NCI-H146 treated with DMSO at 0.1 percent for 48 hours (cell line): ENCODE measurements around the gene CRIP2.

ENCODE experiments used
- DNase-seq: peaks from one replicate; lab custom pipeline; 2025; ENCODE audit not compliant: unreplicated experiment; lab: John Stamatoyannopoulos, UW

CRIP2 gene

DNA sequence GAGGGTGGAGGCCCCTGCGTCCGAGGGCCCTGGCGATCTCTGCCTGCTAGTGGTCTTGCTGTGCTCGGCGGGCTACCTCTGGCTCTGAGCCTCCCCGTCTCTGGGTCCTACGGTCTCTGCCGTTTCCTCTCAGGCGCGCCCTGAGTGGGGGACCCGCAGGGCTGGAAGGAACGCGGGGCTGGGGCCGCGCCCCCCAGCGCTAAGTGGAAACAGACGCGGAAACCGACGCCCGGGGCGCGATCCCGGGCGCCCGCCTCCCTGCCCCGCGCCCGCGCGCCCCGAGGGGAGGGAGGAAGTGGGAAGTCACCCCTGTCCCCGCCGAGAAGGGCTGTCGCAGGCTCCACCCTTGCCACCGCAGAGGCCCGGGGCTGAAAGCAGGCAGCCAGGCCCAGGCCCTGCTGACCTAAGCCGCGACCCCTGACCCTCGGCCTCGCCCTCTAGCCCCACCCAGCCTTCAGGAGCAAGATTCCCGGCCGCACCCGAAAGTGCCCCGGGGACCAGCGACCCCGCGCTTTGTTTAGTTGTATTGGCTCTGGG, 12.9 kb downstream of the CRIP2 start:
- no peak for DNase-seq

DNA sequence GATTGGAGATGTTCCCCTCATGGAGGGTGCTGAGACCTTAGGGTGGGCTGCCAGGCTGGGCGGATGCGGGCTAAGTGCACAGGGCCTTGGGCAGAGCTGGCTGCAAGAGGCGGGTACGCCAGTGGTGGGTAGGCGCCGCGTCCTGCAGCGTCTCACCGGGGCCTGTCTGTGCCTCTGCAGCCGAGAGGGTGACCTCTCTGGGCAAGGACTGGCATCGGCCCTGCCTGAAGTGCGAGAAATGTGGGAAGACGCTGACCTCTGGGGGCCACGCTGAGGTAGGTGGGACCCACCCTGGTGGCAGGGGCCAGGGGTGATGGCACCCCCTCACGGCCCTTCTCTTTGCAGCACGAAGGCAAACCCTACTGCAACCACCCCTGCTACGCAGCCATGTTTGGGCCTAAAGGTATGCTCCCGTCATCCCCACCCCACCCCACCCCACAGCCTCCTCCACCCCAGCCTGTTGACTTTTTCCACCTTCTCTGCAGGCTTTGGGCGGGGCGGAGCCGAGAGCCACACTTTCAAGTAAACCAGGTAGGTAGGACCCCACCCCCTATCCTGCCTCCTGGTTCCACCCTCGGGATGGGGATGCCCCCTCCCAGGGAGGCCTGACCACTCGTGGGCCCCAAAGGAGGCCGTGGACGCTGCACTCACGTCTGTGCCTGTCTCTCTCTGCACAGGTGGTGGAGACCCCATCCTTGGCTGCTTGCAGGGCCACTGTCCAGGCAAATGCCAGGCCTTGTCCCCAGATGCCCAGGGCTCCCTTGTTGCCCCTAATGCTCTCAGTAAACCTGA, 13.6 kb downstream of the CRIP2 start:
- DNase-seq: no peak

- DNase-seq: no peak
Observed at GRCh38 chr14:105488781-105489541, 14.3 kb downstream of the CRIP2 start.

DNA sequence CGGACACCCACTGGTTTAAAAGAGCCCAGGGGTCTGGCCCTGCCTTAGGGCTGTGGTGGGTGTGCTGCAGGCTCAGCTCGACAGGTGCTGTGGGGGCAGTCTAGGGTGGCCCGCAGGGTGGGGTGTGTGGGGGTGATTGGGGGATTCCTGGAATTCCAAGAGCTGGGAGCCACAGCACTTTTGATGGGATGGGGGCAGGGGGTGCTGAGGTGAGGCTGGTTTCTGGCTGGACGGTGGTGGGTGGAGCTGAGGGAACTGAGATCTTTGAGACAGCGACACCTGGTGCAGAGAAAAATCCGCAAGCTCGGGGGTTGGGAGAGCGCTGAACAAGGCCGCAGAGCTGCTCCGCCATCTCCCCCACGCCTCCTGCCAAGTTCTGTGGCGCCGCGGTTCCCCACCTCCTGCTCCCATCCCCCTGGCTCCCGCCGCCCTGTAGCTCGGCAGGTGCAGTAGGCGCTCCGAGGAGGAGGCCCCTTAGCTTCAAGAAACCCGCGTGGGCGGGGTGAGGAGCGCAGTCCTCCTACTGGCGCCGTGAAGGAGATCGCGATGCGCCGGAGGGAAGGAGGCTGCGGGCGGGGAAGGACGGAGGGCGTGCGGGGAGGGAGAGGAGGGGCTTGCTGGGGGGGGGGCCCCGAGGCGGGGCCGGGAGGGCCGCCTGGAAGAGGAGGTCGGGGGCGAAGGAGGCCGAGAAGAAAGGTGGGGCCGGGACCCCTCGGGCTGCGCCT, 15.1 kb downstream of the CRIP2 start:
- DNase-seq: peak; percentile 90

DNA sequence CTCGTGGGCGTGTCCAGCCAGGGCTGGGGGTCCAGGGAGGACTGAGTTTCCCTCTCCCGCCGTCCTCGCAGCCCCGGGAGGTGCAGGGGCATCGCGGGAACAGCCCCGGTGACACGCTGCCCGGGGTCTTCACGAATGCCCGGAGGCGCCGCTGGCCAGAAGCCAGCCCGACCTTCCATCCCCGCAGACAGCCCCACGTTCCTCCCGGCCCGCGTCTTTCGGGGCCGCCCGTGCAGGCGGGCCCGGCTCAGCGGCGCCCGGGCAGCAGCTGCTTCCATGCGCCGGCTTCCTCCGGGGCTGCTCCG, 15.6 kb downstream of the CRIP2 start:
- DNase-seq: peak; percentile 69

DNA sequence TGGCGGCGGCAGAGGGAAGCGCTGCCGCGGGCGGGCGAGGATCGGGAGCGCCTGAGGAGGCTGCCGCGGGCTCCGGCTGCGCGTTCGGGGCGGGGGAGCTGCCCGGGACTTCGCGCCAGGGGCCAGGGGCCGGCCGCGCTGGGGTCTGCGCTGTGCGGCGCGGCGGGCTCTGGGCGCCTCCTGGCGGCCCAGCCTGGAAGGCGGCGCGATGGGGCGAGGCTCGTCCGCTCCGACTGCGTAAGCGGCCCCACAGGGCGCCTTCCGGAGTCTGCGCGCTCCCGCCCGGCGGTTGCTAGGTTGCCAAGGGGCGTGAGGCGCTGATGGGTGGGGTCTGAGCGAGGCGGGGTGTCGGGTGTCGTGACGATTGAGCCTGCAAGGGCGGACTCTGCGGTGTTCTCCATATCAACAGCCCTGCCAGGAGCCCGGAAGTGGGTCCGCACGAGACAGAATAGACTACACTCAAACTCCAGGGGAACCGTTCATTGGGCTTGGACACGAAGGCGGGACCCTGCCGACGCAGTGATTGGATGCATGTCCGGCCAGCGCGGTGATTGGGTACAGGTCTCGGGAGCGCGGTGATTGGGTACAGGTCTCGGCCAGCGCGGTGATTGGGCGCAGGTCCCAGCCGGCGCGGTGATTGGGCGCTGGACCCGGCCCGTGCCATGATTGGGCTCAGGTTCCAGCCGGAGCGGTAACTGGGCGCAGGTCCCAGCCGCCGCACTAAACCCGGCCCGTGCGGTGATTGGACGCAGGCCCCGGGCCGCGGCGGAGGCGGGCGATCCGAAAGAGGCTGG, 16.1 kb downstream of the CRIP2 start, which contains the start of gene TEDC1:
Gene TEDC1, plus strand, starts transcription at position 675 of the 794 bp plus-strand sequence. CDS start 130 bp downstream, outside the sequence.
- peak; percentile 100 for DNase-seq

- no peak for DNase-seq
Observed at GRCh38 chr14:105491366-105491973, 16.8 kb downstream of the CRIP2 start.

DNA sequence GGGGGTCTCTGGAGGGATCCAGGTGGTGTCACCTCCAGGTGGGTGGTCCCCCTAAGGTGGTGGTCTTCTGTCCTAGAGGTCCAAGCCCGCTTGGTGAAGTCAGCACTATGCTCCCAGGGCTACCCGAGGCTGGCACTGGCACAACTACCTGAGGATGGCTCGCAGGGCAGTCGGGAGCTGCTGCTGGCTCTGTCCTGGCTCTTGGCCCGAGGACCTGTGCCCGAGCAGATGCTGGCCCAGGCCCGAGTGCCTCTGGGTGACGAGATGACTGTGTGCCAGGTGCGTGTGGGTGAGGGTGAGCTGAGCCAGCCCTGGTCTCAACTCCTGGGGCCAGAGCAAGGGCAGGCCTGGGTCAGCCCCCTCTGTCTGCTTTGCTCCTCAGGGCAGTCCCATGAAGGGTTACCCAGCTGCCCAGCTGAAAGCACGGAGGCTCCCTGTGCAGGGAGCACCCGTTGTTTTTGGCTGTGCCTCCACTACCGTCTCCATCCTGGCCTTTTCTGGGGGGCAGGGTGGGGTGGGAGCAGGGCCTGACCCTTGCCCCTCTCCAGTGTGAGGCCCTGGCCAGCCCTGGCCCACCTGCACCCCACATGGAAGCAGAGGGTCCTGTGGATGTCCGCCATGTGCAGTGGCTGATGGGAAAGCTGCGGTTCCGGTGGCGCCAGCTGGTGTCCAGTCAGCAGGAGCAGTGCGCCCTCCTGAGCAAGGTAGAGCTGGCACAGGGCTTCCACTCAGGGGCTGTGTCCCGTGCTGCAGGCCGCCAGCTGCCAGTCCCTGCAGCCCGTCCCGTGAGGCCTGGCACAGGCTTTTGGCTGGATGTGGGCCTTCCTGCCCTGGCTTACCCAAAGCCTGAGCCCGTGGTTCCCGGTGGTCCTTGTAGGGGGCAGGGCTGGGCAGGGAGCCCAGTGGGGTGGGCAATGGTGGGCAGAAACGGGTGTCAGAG, 17.7 kb downstream of the CRIP2 start:
- no peak for DNase-seq

DNA sequence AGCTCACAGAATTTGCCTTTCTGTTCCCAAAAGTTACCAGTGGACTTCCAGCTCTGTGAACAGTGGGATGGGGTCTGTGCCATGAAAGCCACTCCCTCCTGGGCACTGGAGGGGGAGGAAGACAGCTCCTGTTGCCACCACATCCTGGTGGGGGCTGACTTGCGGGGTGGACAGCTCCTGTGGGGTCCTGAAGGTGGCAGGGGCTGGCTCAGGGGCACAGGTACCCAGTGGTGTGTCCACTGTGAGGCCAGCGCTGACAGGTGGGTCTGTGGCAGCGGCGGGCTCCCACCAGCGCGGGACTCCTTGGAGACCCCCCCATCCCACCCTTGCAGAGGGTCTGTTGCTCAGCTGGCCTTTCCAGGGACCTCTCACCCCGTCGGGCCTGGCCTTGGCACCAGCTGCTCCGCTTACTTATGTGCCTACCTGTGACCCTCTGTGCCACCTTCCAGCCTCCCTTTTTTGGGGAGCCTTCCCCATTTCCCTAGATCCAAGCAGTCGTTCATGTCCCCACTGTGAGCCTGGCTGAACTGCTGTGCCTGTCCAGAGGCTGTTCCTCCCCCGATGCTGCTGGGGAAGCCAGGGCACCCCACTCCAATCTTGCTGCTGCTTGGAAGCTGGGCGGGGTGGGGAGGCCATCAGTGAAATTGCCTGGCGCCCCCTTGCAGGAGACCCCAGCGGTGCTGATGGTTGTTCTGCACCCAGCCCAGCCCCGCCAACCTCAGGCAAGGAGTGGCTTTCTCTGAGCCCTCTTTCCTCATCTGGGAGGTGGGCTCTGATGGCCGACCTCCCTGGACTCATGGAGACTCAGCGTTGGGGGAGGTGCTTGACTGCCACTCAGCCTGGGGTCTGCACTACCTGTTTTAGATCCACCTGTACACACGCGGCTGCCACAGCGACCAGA, 18.6 kb downstream of the CRIP2 start:
- DNase-seq: no peak

GRCh38 chr14:105493921-105494605, 19.4 kb downstream of the CRIP2 start:
- no peak for DNase-seq

DNA sequence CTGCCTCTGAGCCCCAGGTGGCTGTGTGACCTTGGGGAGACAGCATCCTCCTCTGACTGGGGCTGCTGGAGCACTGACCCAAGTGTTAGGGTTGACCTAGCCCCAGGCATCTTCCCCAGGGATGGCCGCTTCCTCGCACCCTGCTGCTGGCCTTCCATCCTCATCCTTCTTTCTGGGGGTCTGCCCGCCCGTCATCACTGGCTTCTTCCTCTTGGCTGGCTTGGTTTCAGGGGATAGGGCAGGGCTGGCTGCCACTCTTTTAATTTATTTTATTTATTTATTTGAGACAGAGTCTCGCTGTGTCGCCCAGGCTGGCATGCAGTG, 19.9 kb downstream of the CRIP2 start:
- DNase-seq: no peak

DNA sequence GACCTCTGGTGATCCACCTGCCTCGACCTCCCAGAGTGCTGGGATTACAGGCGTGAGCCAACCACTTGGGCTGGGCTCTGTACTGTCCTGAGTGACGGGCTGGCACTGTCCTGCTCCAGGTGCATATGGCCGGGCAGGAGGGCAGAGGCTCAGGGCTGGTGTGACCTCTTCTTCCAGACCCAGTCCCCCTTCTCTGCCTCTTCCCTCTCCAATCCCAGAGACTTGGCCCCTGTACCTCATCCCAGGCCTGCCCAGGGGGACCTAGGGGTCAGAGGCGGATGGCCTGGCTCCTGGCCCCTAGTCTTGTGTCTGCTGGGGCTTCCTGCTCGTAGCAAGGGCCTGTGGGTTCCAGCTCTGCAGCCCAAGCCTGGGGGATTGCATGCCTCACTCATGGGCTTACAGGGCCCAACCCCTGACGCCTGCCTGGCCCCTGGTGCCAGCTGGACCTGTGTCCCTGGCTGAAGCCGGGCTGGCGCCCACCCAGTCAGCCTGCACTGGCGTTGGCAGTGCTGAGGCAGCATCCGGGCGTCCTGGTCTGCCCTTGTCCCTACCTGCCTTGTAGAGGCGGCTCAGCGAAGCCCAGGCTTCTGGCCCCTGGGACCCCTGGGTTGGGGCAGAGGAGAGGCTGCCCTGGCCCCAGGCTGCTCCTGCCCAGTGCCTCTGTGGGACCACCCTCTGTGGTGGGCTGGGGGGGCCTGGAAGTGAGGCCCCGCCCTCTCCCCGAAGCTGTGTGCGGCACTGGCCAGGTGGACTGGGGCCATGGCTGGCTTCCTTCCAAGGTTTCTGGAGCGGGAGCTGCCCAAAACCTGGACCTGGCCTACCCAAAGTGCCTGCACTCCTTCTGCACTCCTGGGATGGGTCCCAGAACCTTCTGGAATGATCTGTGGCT, 20.7 kb downstream of the CRIP2 start:
- DNase-seq: no peak

- DNase-seq: no peak
Observed at GRCh38 chr14:105495990-105496830, 21.6 kb downstream of the CRIP2 start.

DNA sequence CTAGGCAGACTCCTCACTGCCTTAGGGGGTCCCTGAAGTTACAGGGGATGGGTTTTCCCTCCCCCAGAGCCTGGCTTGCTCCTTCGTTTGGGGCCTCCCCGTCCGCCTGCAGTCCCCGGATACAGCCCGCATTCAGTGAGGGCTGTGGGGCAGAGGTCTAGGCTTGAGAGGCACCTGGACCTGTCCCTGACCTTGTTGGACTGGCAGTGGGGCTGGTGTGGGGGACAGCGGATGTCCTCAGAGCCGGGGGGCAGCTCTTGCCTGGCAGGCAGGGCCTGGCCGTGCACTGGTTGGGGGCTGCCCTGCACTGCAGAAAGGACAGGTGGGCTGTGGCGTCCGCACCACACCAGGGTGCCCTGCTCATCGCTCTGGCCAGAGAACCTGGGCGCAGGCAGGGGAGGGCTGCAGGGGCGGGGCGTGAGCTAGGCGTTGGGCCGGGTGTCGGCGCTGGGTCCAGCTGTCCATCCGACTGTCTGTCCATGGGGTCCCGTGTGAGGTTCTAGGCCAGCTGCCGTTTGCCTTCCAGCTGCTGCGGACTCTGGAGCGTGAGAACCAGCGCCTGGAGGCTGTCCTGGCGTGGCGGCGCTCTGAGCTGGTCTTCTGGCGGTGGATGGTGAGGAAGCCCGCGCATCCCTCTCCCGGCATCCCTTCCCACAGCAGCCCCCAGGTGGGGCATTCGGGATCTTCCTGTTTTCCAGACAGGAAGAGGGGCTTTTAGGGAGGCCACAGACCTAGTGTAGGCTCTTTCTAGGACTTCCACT, 22.4 kb downstream of the CRIP2 start:
- DNase-seq: no peak
